Stomach smooth muscle (tissue), 2 donors: ENCODE data around the gene PIK3AP1.
"Not testable (repeated sequence)": the region's sequence is repeated elsewhere in the genome, so short reads cannot be mapped to it uniquely, and the experiment has no call there.

Experiments
- H3K27ac ChIP-seq: one replicate; pipeline ENCODE4 v1.7.0; 2013; ENCODE audit warnings: mild to moderate bottlenecking, low read length, inconsistent platforms
- H3K27me3 ChIP-seq, 2 donors: one replicate each; pipeline ENCODE4 v1.7.0; 2013; ENCODE audit warnings: low read length in 2 of 2; ENCODE audit not compliant: insufficient read depth in 2 of 2, control insufficient read depth in 1 of 2
- H3K36me3 ChIP-seq, 2 donors: one replicate each; pipeline ENCODE4 v1.7.0; 2013; ENCODE audit warnings: low read length in 2 of 2; ENCODE audit not compliant: control insufficient read depth in 2 of 2, insufficient read depth in 2 of 2
- H3K4me1 ChIP-seq: one replicate; pipeline ENCODE4 v1.7.0; 2013; ENCODE audit warnings: low read length; ENCODE audit not compliant: control insufficient read depth, insufficient read depth
- H3K4me3 ChIP-seq, 2 donors: one replicate each; pipeline ENCODE4 v1.7.0; 2013; ENCODE audit warnings: low read length in 2 of 2
- H3K9ac ChIP-seq, 2 donors: one replicate each; pipeline ENCODE4 v1.7.0; 2013; ENCODE audit warnings: low read length in 2 of 2, mild to moderate bottlenecking in 1 of 2
- H3K9me3 ChIP-seq, 2 donors: one replicate each; pipeline ENCODE4 v1.7.0; 2013; ENCODE audit warnings: low read length in 2 of 2; ENCODE audit not compliant: control insufficient read depth in 2 of 2
- donor health status: healthy.
- donor health status: Pancreatic carcinoma.

PIK3AP1 gene

DNA sequence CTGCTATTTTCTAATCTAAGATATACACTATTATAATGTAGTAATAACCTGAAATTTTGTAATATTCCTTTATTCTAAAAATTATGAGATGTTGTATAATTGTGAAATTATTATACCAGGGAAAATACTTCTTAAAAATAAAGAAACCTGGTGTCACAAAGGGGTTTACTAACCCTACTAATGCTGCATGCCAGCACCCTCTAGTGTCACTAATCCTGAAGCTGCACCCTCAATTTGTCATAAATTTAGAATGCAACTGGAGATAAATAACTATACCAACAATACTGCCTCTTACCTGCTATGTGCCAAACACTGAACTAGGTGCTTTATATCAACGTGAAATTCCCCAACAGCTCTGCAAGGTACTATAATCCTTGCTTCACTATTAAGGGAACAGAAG is 164.3 kb downstream of the PIK3AP1 start:
- peaks cover 5 to 9% of the 10 kb centered on the region in 2 donors for H3K36me3 ChIP-seq

DNA sequence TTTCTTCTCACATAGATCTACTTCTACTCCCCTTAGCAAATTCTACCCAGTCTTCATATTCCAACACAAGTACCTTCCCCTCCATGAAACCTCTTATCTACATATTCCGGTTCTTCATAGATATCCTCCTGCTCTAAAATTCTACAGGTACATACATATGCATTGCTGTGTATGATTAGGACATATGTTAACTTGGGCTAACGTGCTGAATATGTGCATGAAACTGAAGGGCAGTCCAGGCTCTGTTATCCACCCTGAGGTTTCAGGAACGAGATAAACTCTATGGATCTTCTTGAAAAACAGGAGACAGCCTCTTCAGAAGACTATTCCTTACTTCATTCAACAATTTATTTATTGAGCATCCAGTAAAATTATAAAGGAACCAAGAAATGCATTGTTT is 165.0 kb downstream of the PIK3AP1 start:
- Histone ChIP-seq H3K4me3 (no peak overlapping the region), H3K27ac (no peak overlapping the region), H3K9me3 (no peaks in the 10 kb centered on the region), H3K36me3 (peaks cover 6 to 12% of the 10 kb centered on the region in 2 donors), H3K27me3 (no peaks in the 10 kb centered on the region), H3K9ac (no peak overlapping the region), H3K4me1 (no peaks in the 10 kb centered on the region)

More for the DNA sequence above, 164.3 kb downstream of the PIK3AP1 start:
- Histone ChIP-seq H3K27ac (no peak overlapping the region), H3K27me3 (no peaks in the 10 kb centered on the region), H3K9ac (no peak overlapping the region), H3K4me1 (no peaks in the 10 kb centered on the region), H3K9me3 (no peaks in the 10 kb centered on the region), H3K4me3 (no peak overlapping the region)

GRCh38 chr10:96548589-96548988 is 171.7 kb downstream of the PIK3AP1 start:
- H3K9ac ChIP-seq: no peak overlapping the region

GRCh38 chr10:96545558-96545957 is 174.8 kb downstream of the PIK3AP1 start:
- H3K9ac ChIP-seq, H3K27me3 ChIP-seq, H3K27ac ChIP-seq, H3K4me3 ChIP-seq, H3K4me1 ChIP-seq, H3K9me3 ChIP-seq: not testable (repeated sequence)
- H3K36me3 ChIP-seq: peaks cover 18 to 19% of the 10 kb centered on the region in 2 donors

More at GRCh38 chr10:96548589-96548988, 171.7 kb downstream of the PIK3AP1 start:
- Histone ChIP-seq H3K4me3 (no peak overlapping the region), H3K36me3 (peaks cover 12 to 13% of the 10 kb centered on the region in 2 donors), H3K9me3 (no peaks in the 10 kb centered on the region), H3K4me1 (no peaks in the 10 kb centered on the region), H3K27ac (no peak overlapping the region), H3K27me3 (no peaks in the 10 kb centered on the region)
